GM12872 (cell line): ENCODE data around the gene IDH2.

ENCODE experiments used
- CTCF ChIP-seq: IDR thresholded peaks from 3 replicates; pipeline ENCODE4 v1.5.1; 2011; ENCODE audit warnings: low read depth, mild to moderate bottlenecking, low read length, moderate library complexity; ENCODE audit not compliant: insufficient read depth

IDH2 gene

GRCh38 chr15:90062023-90062442 is 40.2 kb downstream of the IDH2 start:
- TF ChIP-seq CTCF = no peak

GRCh38 chr15:90060797-90061196 is 41.5 kb downstream of the IDH2 start:
- no peak for TF ChIP-seq CTCF

GRCh38 chr15:90059208-90059985 is 42.9 kb downstream of the IDH2 start:
- no peak for TF ChIP-seq CTCF

- TF ChIP-seq CTCF = no peak
These were observed 43.5 kb downstream of the IDH2 start for GRCh38 chr15:90058775-90059174.

GRCh38 chr15:90058308-90058707 is 44.0 kb downstream of the IDH2 start:
- TF ChIP-seq CTCF = no peak

- no peak for TF ChIP-seq CTCF
These were observed 45.7 kb downstream of the IDH2 start for GRCh38 chr15:90056529-90056928.

GRCh38 chr15:90055182-90055581 is 47.1 kb downstream of the IDH2 start:
- TF ChIP-seq CTCF = no peak
